Activated CD4-positive, alpha-beta T cell treated with anti-CD3 and anti-CD28 coated beads for 36 hours (primary cell): ENCODE data around the gene STIM2. TPM values are rescaled to one million over a fixed set of nuclear protein-coding genes. Genes with fewer than 3 reads are reported as not detected.
"Not testable (repeated sequence)": the region's sequence is repeated elsewhere in the genome, so short reads cannot be mapped to it uniquely, and the experiment has no call there.

Source experiments
- ATAC-seq: fragments of 200-7000 bp; cut with Tn5 transposase; one replicate; pipeline ENCODE4 v1.10.0; 2021; ENCODE audit warnings: mild to moderate bottlenecking, moderate library complexity
- CTCF ChIA-PET: fragments of 350-600 bp; sonication (Branson Sonifier 250); formaldehyde crosslinking; loops from one replicate; lab custom pipeline; 2021; ENCODE audit warnings: antibody characterized with exemption; lab: Charles Lee
- POLR2A ChIA-PET: fragments of 350-600 bp; sonication (Branson Sonifier 250); formaldehyde crosslinking; loops from one replicate; lab custom pipeline; 2021; ENCODE audit warnings: antibody characterized with exemption, inconsistent platforms; lab: Charles Lee
- DNase-seq: peaks from one replicate; pipeline ENCODE4 v3.0.0-alpha.2; 2020
- H3K27ac Mint-ChIP-seq: one replicate; pipeline ENCODE4 v1.8.0; 2021; ENCODE audit warnings: mixed read lengths
- H3K27me3 Mint-ChIP-seq: one replicate; pipeline ENCODE4 v1.8.0; 2021; ENCODE audit warnings: mixed read lengths
- H3K36me3 Mint-ChIP-seq: one replicate; pipeline ENCODE4 v1.8.0; 2021; ENCODE audit warnings: low read depth, mixed read lengths
- H3K4me1 Mint-ChIP-seq: one replicate; pipeline ENCODE4 v1.8.0; 2021; ENCODE audit warnings: mixed read lengths
- H3K4me3 Mint-ChIP-seq: one replicate; pipeline ENCODE4 v1.8.0; 2021; ENCODE audit warnings: mild to moderate bottlenecking, moderate library complexity, mixed read lengths
- H3K9me3 Mint-ChIP-seq: one replicate; pipeline ENCODE4 v1.8.0; 2021; ENCODE audit warnings: low read depth, mixed read lengths
- intact Hi-C, 2 experiments: fragments of 100-400 bp; cut with DNase I in 1 of 2; cut with micrococcal nuclease in 1 of 2; formaldehyde crosslinking; loops; one replicate each; pipeline versions ENCODE4 v1.14.2 to v1.15.1; 2022 to 2024; cut with DNase I, micrococcal nuclease
- total RNA-seq, 2 experiments: library from RNA; stranded (reverse); gene quantifications; one replicate each; pipeline ENCODE4 v1.2.3, GENCODE V29; 2021

The STIM2 gene
- total RNA-seq, 2 experiments from 2014 or later = 32.9 to 36.4 TPM

- DNase-seq = peak; percentile 20
- POLR2A ChIA-PET = no interaction called here
- H3K36me3 Mint-ChIP-seq = peaks cover 4% of the 10 kb centered on the region
- H3K27me3 Mint-ChIP-seq = no peaks in the 10 kb centered on the region
- H3K27ac Mint-ChIP-seq = peak overlapping the region; percentile 29
- CTCF ChIA-PET = no interaction called here
- no peak overlapping the region for H3K4me3 Mint-ChIP-seq
- peak; percentile 74 for ATAC-seq
- H3K4me1 Mint-ChIP-seq = peaks cover 13% of the 10 kb centered on the region
- intact Hi-C loops = loop anchor here in 1 of 2 experiments (2.0 kb wide), 1 partner anchor 34 kb away; no protein-coding TSS in a partner anchor
- peaks cover 15% of the 10 kb centered on the region for H3K9me3 Mint-ChIP-seq
Measured at GRCh38 chr4:26822546-26822945, 38.1 kb upstream of the STIM2 start.

GRCh38 chr4:26822974-26823373 is 37.7 kb upstream of the STIM2 start:
- CTCF ChIA-PET = interaction anchor here (0.6 kb wide), 1 partner anchor 319 kb away, joined by 3 read pairs; no protein-coding TSS in a partner anchor
- H3K4me3 Mint-ChIP-seq, H3K36me3 Mint-ChIP-seq, H3K27me3 Mint-ChIP-seq, DNase-seq, POLR2A ChIA-PET, ATAC-seq: not testable (repeated sequence)
- peaks cover 15% of the 10 kb centered on the region for H3K9me3 Mint-ChIP-seq
- peaks cover 13% of the 10 kb centered on the region for H3K4me1 Mint-ChIP-seq
- peak overlapping the region; percentile 29 for H3K27ac Mint-ChIP-seq
- intact Hi-C loops = loop anchor here in 1 of 2 experiments (2.0 kb wide), 1 partner anchor 34 kb away; no protein-coding TSS in a partner anchor

- Mint-ChIP-seq H3K9me3 (peaks cover 15% of the 10 kb centered on the region), H3K36me3 (peaks cover 4% of the 10 kb centered on the region), H3K4me1 (peaks cover 13% of the 10 kb centered on the region), H3K27ac (no peak overlapping the region), H3K4me3 (no peak overlapping the region), H3K27me3 (no peaks in the 10 kb centered on the region)
- CTCF ChIA-PET = interaction anchor here (0.6 kb wide), 1 partner anchor 320 kb away, joined by 3 read pairs; no protein-coding TSS in a partner anchor
- POLR2A ChIA-PET = no interaction called here
- DNase-seq (no peak), ATAC-seq (no peak)
- intact Hi-C loops = loop anchor here in 1 of 2 experiments (2.0 kb wide), 1 partner anchor 33 kb away; no protein-coding TSS in a partner anchor
Measured at GRCh38 chr4:26823583-26823982, 37.1 kb upstream of the STIM2 start.

- ChIA-PET CTCF (no interaction called here), POLR2A (no interaction called here)
- intact Hi-C loops = no loop called here
- H3K9me3 Mint-ChIP-seq = peaks cover 15% of the 10 kb centered on the region
- no peak overlapping the region for H3K27ac Mint-ChIP-seq
- peaks cover 13% of the 10 kb centered on the region for H3K4me1 Mint-ChIP-seq
- ATAC-seq (no peak), DNase-seq (no peak)
- no peaks in the 10 kb centered on the region for H3K27me3 Mint-ChIP-seq
- no peak overlapping the region for H3K4me3 Mint-ChIP-seq
- H3K36me3 Mint-ChIP-seq = peaks cover 4% of the 10 kb centered on the region
Measured at GRCh38 chr4:26824667-26825066, 36.0 kb upstream of the STIM2 start.

- no peak overlapping the region for H3K4me3 Mint-ChIP-seq
- CTCF ChIA-PET = interaction anchor here (0.6 kb wide), 1 partner anchor 28 kb away, joined by 3 read pairs; no protein-coding TSS in a partner anchor
- peaks cover 4% of the 10 kb centered on the region for H3K36me3 Mint-ChIP-seq
Measured at GRCh38 chr4:26826721-26827120, 33.9 kb upstream of the STIM2 start.

GRCh38 chr4:26827336-26827735 is 33.3 kb upstream of the STIM2 start:
- CTCF ChIA-PET = interaction anchor here (0.8 kb wide), 1 partner anchor 23 kb away, joined by 3 read pairs; no protein-coding TSS in a partner anchor
- intact Hi-C loops, DNase-seq, H3K4me3 Mint-ChIP-seq, H3K27me3 Mint-ChIP-seq, POLR2A ChIA-PET, H3K4me1 Mint-ChIP-seq, H3K9me3 Mint-ChIP-seq, ATAC-seq, H3K36me3 Mint-ChIP-seq, H3K27ac Mint-ChIP-seq: not testable (repeated sequence)

More at GRCh38 chr4:26826721-26827120, 33.9 kb upstream of the STIM2 start:
- DNase-seq = no peak
- peaks cover 8% of the 10 kb centered on the region for H3K9me3 Mint-ChIP-seq
- no peak overlapping the region for H3K27ac Mint-ChIP-seq
- peaks cover 13% of the 10 kb centered on the region for H3K4me1 Mint-ChIP-seq
- no peaks in the 10 kb centered on the region for H3K27me3 Mint-ChIP-seq
- POLR2A ChIA-PET = no interaction called here
- ATAC-seq = no peak
- intact Hi-C loops = no loop called here

GRCh38 chr4:26827798-26828197 is 32.8 kb upstream of the STIM2 start:
- H3K27ac Mint-ChIP-seq = no peak overlapping the region
- ATAC-seq = no peak
- H3K36me3 Mint-ChIP-seq = peaks cover 2% of the 10 kb centered on the region
- peaks cover 6% of the 10 kb centered on the region for H3K9me3 Mint-ChIP-seq
- H3K4me3 Mint-ChIP-seq = no peak overlapping the region
- H3K4me1 Mint-ChIP-seq = peaks cover 2% of the 10 kb centered on the region
- no peaks in the 10 kb centered on the region for H3K27me3 Mint-ChIP-seq
- ChIA-PET CTCF (interaction anchor here (0.8 to 1.1 kb wide), 2 partner anchors 23 to 174 kb away, joined by 3 read pairs; no protein-coding TSS in a partner anchor), POLR2A (no interaction called here)
- DNase-seq = no peak
- intact Hi-C loops = no loop called here

- no peaks in the 10 kb centered on the region for H3K9me3 Mint-ChIP-seq
- no peak overlapping the region for H3K27ac Mint-ChIP-seq
- no peaks in the 10 kb centered on the region for H3K36me3 Mint-ChIP-seq
- POLR2A ChIA-PET = interaction anchor here (0.6 kb wide), 2 partner anchors 127 to 322 kb away, joined by 3 to 4 read pairs; no protein-coding TSS in a partner anchor
- no peaks in the 10 kb centered on the region for H3K4me1 Mint-ChIP-seq
- DNase-seq (no peak), ATAC-seq (no peak)
- no peaks in the 10 kb centered on the region for H3K27me3 Mint-ChIP-seq
- H3K4me3 Mint-ChIP-seq = no peak overlapping the region
- intact Hi-C loops = no loop called here
- CTCF ChIA-PET = interaction anchor here (0.5 to 1.1 kb wide), 4 partner anchors 14 to 181 kb away, joined by 3 read pairs; no protein-coding TSS in a partner anchor
Measured at GRCh38 chr4:26829018-26829417, 31.6 kb upstream of the STIM2 start.

GRCh38 chr4:26830033-26830432 is 30.6 kb upstream of the STIM2 start:
- DNase-seq (no peak), ATAC-seq (no peak)
- ChIA-PET POLR2A (no interaction called here), CTCF (interaction anchor here (0.6 to 0.7 kb wide), 2 partner anchors 111 to 137 kb away, joined by 3 read pairs; no protein-coding TSS in a partner anchor)
- H3K27ac Mint-ChIP-seq = no peak overlapping the region
- no peak overlapping the region for H3K4me3 Mint-ChIP-seq
- H3K4me1 Mint-ChIP-seq = no peaks in the 10 kb centered on the region
- H3K9me3 Mint-ChIP-seq = peaks cover 4% of the 10 kb centered on the region
- H3K36me3 Mint-ChIP-seq = no peaks in the 10 kb centered on the region
- intact Hi-C loops = no loop called here
- no peaks in the 10 kb centered on the region for H3K27me3 Mint-ChIP-seq

GRCh38 chr4:26830701-26831100 is 29.9 kb upstream of the STIM2 start:
- Mint-ChIP-seq H3K4me3 (no peak overlapping the region), H3K27ac (no peak overlapping the region), H3K4me1 (no peaks in the 10 kb centered on the region), H3K36me3 (no peaks in the 10 kb centered on the region), H3K9me3 (peaks cover 4% of the 10 kb centered on the region), H3K27me3 (no peaks in the 10 kb centered on the region)
- intact Hi-C loops = no loop called here
- ChIA-PET CTCF (no interaction called here), POLR2A (no interaction called here)
- DNase-seq (no peak), ATAC-seq (no peak)

GRCh38 chr4:26836539-26836938 is 24.1 kb upstream of the STIM2 start:
- ATAC-seq = no peak
- no peak overlapping the region for H3K27ac Mint-ChIP-seq
- H3K4me1 Mint-ChIP-seq = peaks cover 5% of the 10 kb centered on the region
- no peaks in the 10 kb centered on the region for H3K27me3 Mint-ChIP-seq
- H3K4me3 Mint-ChIP-seq = no peak overlapping the region
- intact Hi-C loops = no loop called here
- no peaks in the 10 kb centered on the region for H3K36me3 Mint-ChIP-seq
- peaks cover 6% of the 10 kb centered on the region for H3K9me3 Mint-ChIP-seq
- POLR2A ChIA-PET = no interaction called here
- CTCF ChIA-PET = no interaction called here
- DNase-seq = no peak
